Measurements from ENCODE around the gene RNASEH2A.
A peak's percentile ranks its signal among the peaks of the same experiment; 100 is the strongest.

The RNASEH2A gene

GRCh38 chr19:12833418-12833737 lies 27.0 kb downstream of the RNASEH2A start:
- Histone ChIP-seq H3K4me3 (ENCODE audit: low read depth, low read length, poor library complexity, severe bottlenecking) (peak overlapping the region; percentile 48), H3F3A (ENCODE audit: insufficient read depth, low read length) (peaks cover 5% of the 10 kb centered on the region), H3K9me3 (ENCODE audit: low read length) (no peaks in the 10 kb centered on the region), H3K27ac (ENCODE audit: low read depth, low read length, poor library complexity, severe bottlenecking) (no peak overlapping the region), H4K20me1 (ENCODE audit: insufficient read depth, low read length) (no peaks in the 10 kb centered on the region), H3K4me1 (ENCODE audit: insufficient read depth, low read length, severe bottlenecking) (peaks cover 46% of the 10 kb centered on the region), H3K9me2 (ENCODE audit: low read depth, low read length) (no peaks in the 10 kb centered on the region), H3K9ac (ENCODE audit: low read length) (no peak overlapping the region; the same call in 1 of the 2 replicates), H3K36me3 (ENCODE audit: insufficient read depth, low read length) (no peaks in the 10 kb centered on the region), H3K27me3 (ENCODE audit: insufficient read depth, low read length) (no peaks in the 10 kb centered on the region), H3K4me2 (ENCODE audit: low read length) (peak overlapping the region; percentile 59), H2AFZ (ENCODE audit: low read length) (no peak overlapping the region), H3K79me2 (ENCODE audit: insufficient read depth, low read length) (no peaks in the 10 kb centered on the region)
- TF ChIP-seq CTCF (IDR thresholded peaks at IDR 0.05; ENCODE audit: low read length) (no peak), EZH2 (IDR thresholded peaks at IDR 0.05; ENCODE audit: borderline replicate concordance, low read length) (no peak)

- H3K9ac ChIP-seq (ENCODE audit: low read length), result peak overlapping the region; percentile 68
- H3F3A ChIP-seq (ENCODE audit: insufficient read depth, low read length), result peaks cover 5% of the 10 kb centered on the region
- H2AFZ ChIP-seq (ENCODE audit: low read length), result no peak overlapping the region
- peak overlapping the region; percentile 19 for H3K27ac ChIP-seq (ENCODE audit: low read depth, low read length, poor library complexity, severe bottlenecking)
- H3K9me2 ChIP-seq (ENCODE audit: low read depth, low read length), result no peaks in the 10 kb centered on the region
- no peak; the same call in 1 of the 2 replicates for TF ChIP-seq CTCF (IDR thresholded peaks at IDR 0.05; ENCODE audit: low read length)
- no peak for TF ChIP-seq EZH2 (IDR thresholded peaks at IDR 0.05; ENCODE audit: borderline replicate concordance, low read length)
- H3K9me3 ChIP-seq (ENCODE audit: low read length), result no peaks in the 10 kb centered on the region
- no peaks in the 10 kb centered on the region for H3K36me3 ChIP-seq (ENCODE audit: insufficient read depth, low read length)
- no peaks in the 10 kb centered on the region for H4K20me1 ChIP-seq (ENCODE audit: insufficient read depth, low read length)
- peak overlapping the region; percentile 68 for H3K4me3 ChIP-seq (ENCODE audit: low read depth, low read length, poor library complexity, severe bottlenecking)
- H3K4me2 ChIP-seq (ENCODE audit: low read length), result peak overlapping the region; percentile 72
- H3K4me1 ChIP-seq (ENCODE audit: insufficient read depth, low read length, severe bottlenecking), result peaks cover 47% of the 10 kb centered on the region
- no peaks in the 10 kb centered on the region for H3K27me3 ChIP-seq (ENCODE audit: insufficient read depth, low read length)
- no peaks in the 10 kb centered on the region for H3K79me2 ChIP-seq (ENCODE audit: insufficient read depth, low read length)
Measured at GRCh38 chr19:12833738-12834565, 27.6 kb downstream of the RNASEH2A start.

- Histone ChIP-seq H3K4me1 (ENCODE audit: insufficient read depth, low read length, severe bottlenecking) (peaks cover 53% of the 10 kb centered on the region), H3K4me2 (ENCODE audit: low read length) (peak within 1 kb of the TSS; percentile 72), H3K4me3 (ENCODE audit: low read depth, low read length, poor library complexity, severe bottlenecking) (peak within 1 kb of the TSS; percentile 68), H3K9ac (ENCODE audit: low read length) (peak within 1 kb of the TSS; percentile 68), H2AFZ (ENCODE audit: low read length) (no peak within 1 kb of the TSS), H3K9me2 (ENCODE audit: low read depth, low read length) (no peaks in the 10 kb centered on the region), H3F3A (ENCODE audit: insufficient read depth, low read length) (peaks cover 8% of the 10 kb centered on the region), H3K36me3 (ENCODE audit: insufficient read depth, low read length) (no peaks in the 10 kb centered on the region), H4K20me1 (ENCODE audit: insufficient read depth, low read length) (no peaks in the 10 kb centered on the region), H3K27ac (ENCODE audit: low read depth, low read length, poor library complexity, severe bottlenecking) (peak within 1 kb of the TSS; percentile 19), H3K9me3 (ENCODE audit: low read length) (no peaks in the 10 kb centered on the region), H3K27me3 (ENCODE audit: insufficient read depth, low read length) (no peaks in the 10 kb centered on the region), H3K79me2 (ENCODE audit: insufficient read depth, low read length) (no peaks in the 10 kb centered on the region)
- TF ChIP-seq CTCF (IDR thresholded peaks at IDR 0.05; ENCODE audit: low read length), result no peak
- no peak for TF ChIP-seq EZH2 (IDR thresholded peaks at IDR 0.05; ENCODE audit: borderline replicate concordance, low read length)
Measured at GRCh38 chr19:12834566-12834943, 28.2 kb downstream of the RNASEH2A start, which contains the start of gene RTBDN. RTBDN (minus strand) TSS chr19:12834579; CDS start chr19:12829979, 4,600 bp downstream.

Measured in OCI-LY1 (cell line).